ENCODE measurements around the gene IL23R. TPM values are rescaled to one million over a fixed set of nuclear protein-coding genes. Genes with fewer than 3 reads are reported as not detected.

Gene IL23R, protein sequence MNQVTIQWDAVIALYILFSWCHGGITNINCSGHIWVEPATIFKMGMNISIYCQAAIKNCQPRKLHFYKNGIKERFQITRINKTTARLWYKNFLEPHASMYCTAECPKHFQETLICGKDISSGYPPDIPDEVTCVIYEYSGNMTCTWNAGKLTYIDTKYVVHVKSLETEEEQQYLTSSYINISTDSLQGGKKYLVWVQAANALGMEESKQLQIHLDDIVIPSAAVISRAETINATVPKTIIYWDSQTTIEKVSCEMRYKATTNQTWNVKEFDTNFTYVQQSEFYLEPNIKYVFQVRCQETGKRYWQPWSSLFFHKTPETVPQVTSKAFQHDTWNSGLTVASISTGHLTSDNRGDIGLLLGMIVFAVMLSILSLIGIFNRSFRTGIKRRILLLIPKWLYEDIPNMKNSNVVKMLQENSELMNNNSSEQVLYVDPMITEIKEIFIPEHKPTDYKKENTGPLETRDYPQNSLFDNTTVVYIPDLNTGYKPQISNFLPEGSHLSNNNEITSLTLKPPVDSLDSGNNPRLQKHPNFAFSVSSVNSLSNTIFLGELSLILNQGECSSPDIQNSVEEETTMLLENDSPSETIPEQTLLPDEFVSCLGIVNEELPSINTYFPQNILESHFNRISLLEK
- total RNA-seq (2014; rRNA removed; shearing (Covaris generic)), result not detected in 2 replicates

DNA sequence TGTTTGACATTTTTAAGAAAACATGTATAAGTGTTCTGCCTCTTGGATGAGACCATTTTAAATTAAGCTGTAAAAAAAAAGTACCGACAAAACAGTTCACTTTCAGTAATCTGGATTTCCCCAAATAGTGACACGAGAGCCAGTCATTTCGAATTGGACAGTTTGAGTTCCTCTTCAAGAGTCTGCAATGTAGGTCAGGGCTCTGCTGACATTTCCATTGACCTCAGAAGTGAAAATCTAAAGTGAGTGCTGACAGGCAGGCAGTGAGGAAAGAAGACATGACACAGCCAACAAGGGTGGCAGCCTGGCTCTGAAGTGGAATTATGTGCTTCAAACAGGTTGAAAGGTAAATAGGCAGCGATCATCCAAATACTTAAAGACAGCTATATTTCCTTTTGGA, at the start of gene IL23R:
Gene IL23R, plus strand, starts transcription at position 259 of the 400 bp plus-strand sequence. CDS start 1,667 bp downstream, outside the sequence.
- H3K4me3 ChIP-seq, result no peak within 1 kb of the TSS
- H3K4me1 ChIP-seq (replicated peaks), result no peaks in the 10 kb centered on the region
- DNase-seq (ENCODE audit: low read depth in 1 of 2, low spot score in 2 of 2), result no peak

DNA sequence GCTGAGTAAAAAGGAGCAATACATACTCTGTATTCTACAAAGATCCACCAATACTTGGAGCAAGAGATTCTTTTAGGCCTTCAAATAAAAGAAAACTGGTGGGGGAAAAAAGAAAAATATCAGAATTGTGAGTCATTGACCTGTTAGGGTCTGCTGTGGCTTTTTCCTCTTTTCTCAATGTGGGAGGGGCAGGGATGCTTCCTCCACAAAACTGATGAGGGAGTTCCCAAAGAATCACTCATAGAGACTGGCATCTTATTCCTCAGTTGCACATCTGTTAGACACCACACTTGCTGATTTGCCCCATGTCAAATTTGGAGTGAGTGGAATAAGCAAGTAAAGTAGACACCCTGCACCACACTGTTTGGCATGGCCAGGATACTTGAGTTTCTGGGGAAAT, 48.1 kb upstream of the IL23R start:
- Histone ChIP-seq H3K4me3 (no peak overlapping the region), H3K36me3 (no peaks in the 10 kb centered on the region), H3K9me3 (replicated peaks) (no peaks in the 10 kb centered on the region), H3K27me3 (replicated peaks) (no peaks in the 10 kb centered on the region), H3K27ac (no peak overlapping the region), H3K4me1 (replicated peaks) (no peaks in the 10 kb centered on the region)
- DNase-seq (ENCODE audit: low read depth in 1 of 2, low spot score in 2 of 2), result no peak

More for the DNA sequence above, at the start of gene IL23R:
- Histone ChIP-seq H3K36me3 (no peaks in the 10 kb centered on the region), H3K9me3 (replicated peaks) (no peaks in the 10 kb centered on the region), H3K27ac (no peak within 1 kb of the TSS), H3K27me3 (replicated peaks) (0 out of 2 replicates have a peak, but pooled peaks cover 4% of the 10 kb centered on the region)

- H3K27ac ChIP-seq, result no peak overlapping the region
- no peak overlapping the region for H3K4me3 ChIP-seq
- no peaks in the 10 kb centered on the region for H3K36me3 ChIP-seq
- no peaks in the 10 kb centered on the region for H3K4me1 ChIP-seq (replicated peaks)
- no peaks in the 10 kb centered on the region for H3K27me3 ChIP-seq (replicated peaks)
- H3K9me3 ChIP-seq (replicated peaks), result no peaks in the 10 kb centered on the region
- DNase-seq (ENCODE audit: low read depth in 1 of 2, low spot score in 2 of 2), result no peak
Observed at GRCh38 chr1:67118646-67119045, 47.6 kb upstream of the IL23R start.

- no peak for DNase-seq (ENCODE audit: low read depth in 1 of 2, low spot score in 2 of 2)
- Histone ChIP-seq H3K36me3 (no peaks in the 10 kb centered on the region), H3K27ac (no peak overlapping the region), H3K4me1 (replicated peaks) (no peaks in the 10 kb centered on the region), H3K4me3 (no peak overlapping the region), H3K9me3 (replicated peaks) (no peaks in the 10 kb centered on the region), H3K27me3 (replicated peaks) (no peaks in the 10 kb centered on the region)
Observed at GRCh38 chr1:67120855-67121619, 45.2 kb upstream of the IL23R start.

- DNase-seq (ENCODE audit: low read depth in 1 of 2, low spot score in 2 of 2), result no peak
- H3K4me1 ChIP-seq (replicated peaks), result no peaks in the 10 kb centered on the region
- no peaks in the 10 kb centered on the region for H3K36me3 ChIP-seq
- no peaks in the 10 kb centered on the region for H3K9me3 ChIP-seq (replicated peaks)
- no peak overlapping the region for H3K27ac ChIP-seq
- H3K27me3 ChIP-seq (replicated peaks), result no peaks in the 10 kb centered on the region
- H3K4me3 ChIP-seq, result no peak overlapping the region
Observed at GRCh38 chr1:67124455-67124854, 41.8 kb upstream of the IL23R start.

DNA sequence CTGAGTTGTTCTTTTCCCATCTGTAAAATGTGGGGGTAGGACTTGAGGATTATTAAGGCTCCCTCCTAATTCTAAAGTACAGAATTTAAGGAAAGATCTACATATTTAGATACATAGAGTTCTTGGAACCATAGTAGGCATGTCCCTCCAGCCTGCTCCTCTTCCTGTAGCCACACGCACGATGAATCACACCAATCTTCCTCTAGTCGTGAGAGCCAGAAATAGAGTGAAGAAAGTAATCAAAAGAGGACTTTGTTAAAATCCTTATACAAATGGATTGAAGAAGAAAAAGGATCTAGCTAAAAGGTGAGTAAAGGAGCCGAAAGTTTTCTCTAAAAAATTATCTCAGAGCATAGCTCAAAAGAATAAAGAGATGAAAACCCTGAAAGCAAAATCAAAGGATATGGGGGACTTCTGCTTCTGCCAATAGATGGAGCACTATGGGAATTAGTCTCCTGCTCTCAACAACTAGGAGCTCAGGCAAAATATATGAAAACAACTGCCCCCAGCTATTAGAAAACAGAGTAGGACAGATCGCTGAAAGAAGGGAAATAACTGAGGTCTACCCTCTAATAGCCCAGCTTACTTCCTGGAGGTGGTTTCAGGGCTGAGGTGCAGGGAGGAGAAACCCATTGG, 40.0 kb upstream of the IL23R start:
- DNase-seq (ENCODE audit: low read depth in 1 of 2, low spot score in 2 of 2), result no peak
- H3K27ac ChIP-seq, result no peak overlapping the region

GRCh38 chr1:67126974-67127373, 39.3 kb upstream of the IL23R start:
- Histone ChIP-seq H3K4me3 (no peak overlapping the region), H3K9me3 (replicated peaks) (no peaks in the 10 kb centered on the region), H3K27ac (no peak overlapping the region), H3K4me1 (replicated peaks) (no peaks in the 10 kb centered on the region), H3K27me3 (replicated peaks) (no peaks in the 10 kb centered on the region), H3K36me3 (no peaks in the 10 kb centered on the region)
- DNase-seq (ENCODE audit: low read depth in 1 of 2, low spot score in 2 of 2), result no peak

More for the DNA sequence above, 40.0 kb upstream of the IL23R start:
- Histone ChIP-seq H3K27me3 (replicated peaks) (no peaks in the 10 kb centered on the region), H3K9me3 (replicated peaks) (no peaks in the 10 kb centered on the region), H3K36me3 (no peaks in the 10 kb centered on the region), H3K4me3 (no peak overlapping the region), H3K4me1 (replicated peaks) (no peaks in the 10 kb centered on the region)

GRCh38 chr1:67130673-67131072, 35.6 kb upstream of the IL23R start:
- no peak for DNase-seq (ENCODE audit: low read depth in 1 of 2, low spot score in 2 of 2)
- Histone ChIP-seq H3K4me1 (replicated peaks) (no peaks in the 10 kb centered on the region), H3K9me3 (replicated peaks) (no peaks in the 10 kb centered on the region), H3K27me3 (replicated peaks) (no peaks in the 10 kb centered on the region), H3K36me3 (no peaks in the 10 kb centered on the region), H3K27ac (no peak overlapping the region), H3K4me3 (no peak overlapping the region)

GRCh38 chr1:67133177-67133576, 33.1 kb upstream of the IL23R start:
- Histone ChIP-seq H3K36me3 (no peaks in the 10 kb centered on the region), H3K9me3 (replicated peaks) (no peaks in the 10 kb centered on the region), H3K4me1 (replicated peaks) (no peaks in the 10 kb centered on the region), H3K4me3 (no peak overlapping the region), H3K27me3 (replicated peaks) (no peaks in the 10 kb centered on the region), H3K27ac (no peak overlapping the region)
- no peak for DNase-seq (ENCODE audit: low read depth in 1 of 2, low spot score in 2 of 2)

DNA sequence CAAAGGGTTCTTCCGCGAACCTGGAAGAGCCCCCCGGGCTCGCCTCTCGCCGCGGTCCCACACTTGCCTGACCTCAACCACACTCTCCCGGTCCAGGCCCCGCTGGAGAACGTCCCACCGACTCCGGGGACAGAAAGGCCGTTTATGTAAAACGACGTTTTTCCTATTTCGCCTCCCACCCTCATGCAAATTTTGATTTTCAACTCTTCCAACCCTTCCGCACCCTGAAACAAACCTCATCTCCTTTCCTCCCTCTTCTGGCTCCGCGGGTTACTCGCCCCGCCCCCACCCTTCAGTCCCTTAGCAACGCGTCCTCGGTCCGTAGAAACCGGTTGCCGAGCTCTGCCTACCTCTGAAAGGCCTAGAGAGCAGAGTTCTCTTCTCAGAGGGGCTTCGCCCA, 31.6 kb upstream of the IL23R start, which contains the start of gene C1orf141:
Gene C1orf141, minus strand, starts transcription at position 276 of the 400 bp plus-strand sequence. CDS start 7,730 bp downstream, outside the sequence.
- H3K27ac ChIP-seq, result no peak within 1 kb of the TSS
- H3K4me1 ChIP-seq (replicated peaks), result no peaks in the 10 kb centered on the region
- H3K9me3 ChIP-seq (replicated peaks), result no peaks in the 10 kb centered on the region
- DNase-seq (ENCODE audit: low read depth in 1 of 2, low spot score in 2 of 2), result no peak
- H3K27me3 ChIP-seq (replicated peaks), result no peaks in the 10 kb centered on the region
- H3K4me3 ChIP-seq, result no peak within 1 kb of the TSS
- no peaks in the 10 kb centered on the region for H3K36me3 ChIP-seq

- Histone ChIP-seq H3K27me3 (replicated peaks) (0 out of 2 replicates have a peak, but pooled peaks cover 3% of the 10 kb centered on the region), H3K27ac (no peak overlapping the region), H3K4me1 (replicated peaks) (no peaks in the 10 kb centered on the region), H3K4me3 (no peak overlapping the region), H3K36me3 (no peaks in the 10 kb centered on the region), H3K9me3 (replicated peaks) (no peaks in the 10 kb centered on the region)
- no peak for DNase-seq (ENCODE audit: low read depth in 1 of 2, low spot score in 2 of 2)
Observed at GRCh38 chr1:67135354-67135753, 30.9 kb upstream of the IL23R start.

- DNase-seq (ENCODE audit: low read depth in 1 of 2, low spot score in 2 of 2), result no peak
- H3K4me3 ChIP-seq, result no peak overlapping the region
- H3K36me3 ChIP-seq, result no peaks in the 10 kb centered on the region
- H3K4me1 ChIP-seq (replicated peaks), result no peaks in the 10 kb centered on the region
- no peak overlapping the region for H3K27ac ChIP-seq
- no peaks in the 10 kb centered on the region for H3K9me3 ChIP-seq (replicated peaks)
- 0 out of 2 replicates have a peak, but pooled peaks cover 4% of the 10 kb centered on the region for H3K27me3 ChIP-seq (replicated peaks)
Observed at GRCh38 chr1:67137307-67137753, 28.9 kb upstream of the IL23R start.

- Histone ChIP-seq H3K9me3 (replicated peaks) (no peaks in the 10 kb centered on the region), H3K4me1 (replicated peaks) (no peaks in the 10 kb centered on the region), H3K27me3 (replicated peaks) (peaks cover 4% of the 10 kb centered on the region; the same call in 1 of the 2 replicates), H3K27ac (no peak overlapping the region), H3K4me3 (no peak overlapping the region), H3K36me3 (no peaks in the 10 kb centered on the region)
- DNase-seq (ENCODE audit: low read depth in 1 of 2, low spot score in 2 of 2), result no peak
Observed at GRCh38 chr1:67138813-67139499, 27.3 kb upstream of the IL23R start.

All from SJSA1 (cell line).